HG03520 (cell line): ENCODE measurements around the gene SDK1.

Source experiments
- ATAC-seq: cut with Tn5 transposase; IDR thresholded peaks from one replicate; pipeline ENCODE4 v1.9.1; 2021; ENCODE audit warnings: mild to moderate bottlenecking, moderate library complexity; ENCODE audit not compliant: unreplicated experiment

Gene SDK1

GRCh38 chr7:4166340-4166739 lies 865.3 kb downstream of the SDK1 start:
- ATAC-seq, result no peak

- ATAC-seq, result no peak
These were observed 865.8 kb downstream of the SDK1 start for GRCh38 chr7:4166807-4167206.

GRCh38 chr7:4167385-4167910 lies 866.4 kb downstream of the SDK1 start:
- no peak for ATAC-seq

- ATAC-seq, result no peak
These were observed 867.0 kb downstream of the SDK1 start for GRCh38 chr7:4168041-4168440.

GRCh38 chr7:4168541-4168940 lies 867.5 kb downstream of the SDK1 start:
- ATAC-seq, result no peak

GRCh38 chr7:4169455-4169854 lies 868.4 kb downstream of the SDK1 start:
- ATAC-seq, result no peak

- no peak for ATAC-seq
These were observed 870.1 kb downstream of the SDK1 start for GRCh38 chr7:4170997-4171786.

- ATAC-seq, result no peak
These were observed 871.8 kb downstream of the SDK1 start for GRCh38 chr7:4172883-4173282.

- ATAC-seq, result no peak
These were observed 872.6 kb downstream of the SDK1 start for GRCh38 chr7:4173615-4174014.

- no peak for ATAC-seq
These were observed 873.0 kb downstream of the SDK1 start for GRCh38 chr7:4174016-4174415.

- ATAC-seq, result no peak
These were observed 873.4 kb downstream of the SDK1 start for GRCh38 chr7:4174451-4174850.

GRCh38 chr7:4174884-4175283 lies 873.8 kb downstream of the SDK1 start:
- ATAC-seq, result no peak

GRCh38 chr7:4175346-4175973 lies 874.4 kb downstream of the SDK1 start:
- no peak for ATAC-seq

- no peak for ATAC-seq
These were observed 875.9 kb downstream of the SDK1 start for GRCh38 chr7:4177001-4177400.

- ATAC-seq, result no peak
These were observed 877.4 kb downstream of the SDK1 start for GRCh38 chr7:4178416-4178815.

- no peak for ATAC-seq
These were observed 878.0 kb downstream of the SDK1 start for GRCh38 chr7:4178916-4179687.

- no peak for ATAC-seq
These were observed 878.8 kb downstream of the SDK1 start for GRCh38 chr7:4179688-4180380.

- no peak for ATAC-seq
These were observed 880.4 kb downstream of the SDK1 start for GRCh38 chr7:4181446-4181845.

- no peak for ATAC-seq
These were observed 881.7 kb downstream of the SDK1 start for GRCh38 chr7:4182605-4183300.

- no peak for ATAC-seq
These were observed 883.6 kb downstream of the SDK1 start for GRCh38 chr7:4184653-4185052.
